PC-3 (cell line): ENCODE measurements around the gene KNL1. TPM values are rescaled to one million over a fixed set of nuclear protein-coding genes. Genes with fewer than 3 reads are reported as not detected.

Experiments used
- ATAC-seq: fragments of 200-7000 bp; cut with Tn5 transposase; 2 replicates; pipeline ENCODE4 v1.9.1; 2020; ENCODE audit warnings: mild to moderate bottlenecking, moderate library complexity
- BruUV-seq: library from RNA; stranded (reverse); fragments of 400-500 nt; replicated peaks from 2 replicates; lab custom pipeline; 2021; lab: Mats Ljungman, UMichigan
- CTCF ChIA-PET: fragments of 300-600 bp; sonication (Branson Sonifier 250); formaldehyde crosslinking; loops from one replicate; lab custom pipeline; 2022; ENCODE audit warnings: antibody characterized with exemption; lab: Charles Lee
- POLR2A ChIA-PET: fragments of 300-600 bp; sonication (Branson Sonifier 250); formaldehyde crosslinking; loops from one replicate; lab custom pipeline; 2022; ENCODE audit warnings: antibody characterized with exemption; ENCODE audit not compliant: unreplicated experiment; lab: Charles Lee
- DNase-seq: peaks from one replicate; pipeline ENCODE4 v3.0.0-alpha.2; 2015
- H2AFZ ChIP-seq: fragments of 300-600 bp; sonication (generic); 2 replicates; pipeline ENCODE4 v1.6.0; 2016; ENCODE audit warnings: antibody characterized with exemption, low read length
- H3F3A ChIP-seq: fragments of 300-600 bp; sonication (generic); one replicate; pipeline ENCODE4 v1.6.0; 2017; ENCODE audit warnings: antibody characterized with exemption, low read length, control low read depth, mild to moderate bottlenecking; ENCODE audit not compliant: unreplicated experiment
- H3K27ac ChIP-seq: fragments of 300-600 bp; sonication (generic); 2 replicates; pipeline ENCODE4 v1.5.1; 2016; ENCODE audit warnings: mild to moderate bottlenecking, low read length
- H3K27me3 ChIP-seq: fragments of 300-600 bp; sonication (generic); 2 replicates; pipeline ENCODE4 v1.6.1; 2016; ENCODE audit warnings: low read length, mixed read lengths
- H3K36me3 ChIP-seq: fragments of 300-600 bp; sonication (generic); 2 replicates; pipeline ENCODE4 v1.6.1; 2016; ENCODE audit warnings: low read depth, mixed run types, low read length, mixed read lengths
- H3K4me1 ChIP-seq: fragments of 300-600 bp; sonication (generic); 2 replicates; pipeline ENCODE4 v1.5.1; 2016; ENCODE audit warnings: low read length; ENCODE audit not compliant: insufficient read depth
- H3K4me2 ChIP-seq: fragments of 300-600 bp; sonication (generic); 2 replicates; pipeline ENCODE4 v1.6.0; 2016; ENCODE audit warnings: low read length
- H3K4me3 ChIP-seq: fragments of 300-600 bp; sonication (generic); 2 replicates; pipeline ENCODE4 v1.5.1; 2016; ENCODE audit warnings: mild to moderate bottlenecking, low read length, mixed read lengths
- H3K79me2 ChIP-seq: fragments of 300-600 bp; sonication (generic); 2 replicates; pipeline ENCODE4 v1.6.1; 2017; ENCODE audit warnings: low read length, mixed read lengths
- H3K9ac ChIP-seq: fragments of 300-600 bp; sonication (generic); 2 replicates; pipeline ENCODE4 v1.6.0; 2016; ENCODE audit warnings: mild to moderate bottlenecking, low read length
- H3K9me2 ChIP-seq: fragments of 300-600 bp; sonication (generic); replicated peaks from 2 replicates; pipeline ENCODE4 v1.6.1; 2016; ENCODE audit warnings: mixed run types, low read length, mixed read lengths
- H3K9me3 ChIP-seq: fragments of 300-600 bp; sonication (generic); 2 replicates; pipeline ENCODE4 v1.6.1; 2016; ENCODE audit warnings: low read length, mixed read lengths
- H4K20me1 ChIP-seq: fragments of 300-600 bp; sonication (generic); 2 replicates; pipeline ENCODE4 v1.6.1; 2016; ENCODE audit warnings: low read length, mixed read lengths
- EZH2 ChIP-seq: fragments of 300-600 bp; sonication (generic); IDR thresholded peaks from one replicate; pipeline ENCODE4 v1.6.1; 2017; ENCODE audit warnings: antibody characterized with exemption, mild to moderate bottlenecking, low read length; ENCODE audit not compliant: unreplicated experiment
- EZH2phosphoT487 ChIP-seq: fragments of 300-600 bp; sonication (generic); IDR thresholded peaks from 2 replicates; pipeline ENCODE4 v1.6.1; 2018; ENCODE audit warnings: mild to moderate bottlenecking, antibody characterized with exemption, low read length, borderline replicate concordance
- intact Hi-C: fragments of 100-400 bp; cut with micrococcal nuclease; formaldehyde crosslinking; loops from 2 replicates; pipeline ENCODE4 v1.9.0; 2023
- total RNA-seq: library from RNA; depleted of rRNA; stranded (reverse); fragments of >200 nt; gene quantifications from 2 replicates; pipeline ENCODE4 v1.2.3, GENCODE V29; 2014
- TF ChIP-seq, protein P1 (sequence below): fragments of 300-600 bp; sonication (generic); conservative IDR thresholded peaks from 2 replicates; pipeline ENCODE4 v1.5.1; 2017; ENCODE audit warnings: antibody characterized with exemption, low read depth, mild to moderate bottlenecking, low read length

Gene KNL1
- total RNA-seq, 1 experiment from 2014 or later = 33.8 TPM

DNA sequence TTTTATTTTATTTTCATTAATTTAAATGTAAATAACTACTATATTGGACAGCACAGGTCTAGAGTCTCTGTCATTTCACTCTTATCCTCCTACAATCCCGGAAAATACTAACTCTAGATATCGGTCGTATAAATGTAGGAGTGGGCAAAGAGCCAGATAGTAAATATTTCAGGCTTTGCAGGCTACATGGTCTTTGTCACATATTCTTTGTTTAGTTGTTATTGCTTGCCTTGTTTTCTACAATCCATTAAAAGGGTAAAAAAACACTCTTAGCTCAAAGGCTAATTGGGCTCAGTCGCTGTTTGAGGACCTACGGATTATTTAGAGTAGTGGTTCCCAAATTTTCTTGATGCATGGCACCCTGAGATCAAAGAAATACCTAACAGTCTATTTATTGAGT, 1.7 kb downstream of the KNL1 start:
- Histone ChIP-seq H3K27me3 (no peaks in the 10 kb centered on the region), H3K36me3 (no peaks in the 10 kb centered on the region), H3F3A (no peaks in the 10 kb centered on the region), H2AFZ (no peak overlapping the region; the same call in 1 of the 2 replicates), H3K4me1 (peaks cover 13% of the 10 kb centered on the region; the same call in 1 of the 2 replicates), H3K9ac (no peak overlapping the region), H4K20me1 (no peaks in the 10 kb centered on the region), H3K9me3 (no peaks in the 10 kb centered on the region), H3K9me2 (no peaks in the 10 kb centered on the region), H3K27ac (no peak overlapping the region), H3K79me2 (peaks cover 67% of the 10 kb centered on the region), H3K4me3 (peak overlapping the region; percentile 98), H3K4me2 (peak overlapping the region; percentile 87)
- intact Hi-C loops = loop anchor here (2.0 to 10.0 kb wide), 3 partner anchors 83 to 299 kb away; partner anchors contain the start of genes RAD51 and VPS18
- ChIA-PET POLR2A (no interaction called here), CTCF (no interaction called here)
- DNase-seq (peak; percentile 40), ATAC-seq (no peak)
- no TSS peak for BruUV-seq
- TF ChIP-seq EZH2 = no peak
- TF ChIP-seq, protein P1, sequence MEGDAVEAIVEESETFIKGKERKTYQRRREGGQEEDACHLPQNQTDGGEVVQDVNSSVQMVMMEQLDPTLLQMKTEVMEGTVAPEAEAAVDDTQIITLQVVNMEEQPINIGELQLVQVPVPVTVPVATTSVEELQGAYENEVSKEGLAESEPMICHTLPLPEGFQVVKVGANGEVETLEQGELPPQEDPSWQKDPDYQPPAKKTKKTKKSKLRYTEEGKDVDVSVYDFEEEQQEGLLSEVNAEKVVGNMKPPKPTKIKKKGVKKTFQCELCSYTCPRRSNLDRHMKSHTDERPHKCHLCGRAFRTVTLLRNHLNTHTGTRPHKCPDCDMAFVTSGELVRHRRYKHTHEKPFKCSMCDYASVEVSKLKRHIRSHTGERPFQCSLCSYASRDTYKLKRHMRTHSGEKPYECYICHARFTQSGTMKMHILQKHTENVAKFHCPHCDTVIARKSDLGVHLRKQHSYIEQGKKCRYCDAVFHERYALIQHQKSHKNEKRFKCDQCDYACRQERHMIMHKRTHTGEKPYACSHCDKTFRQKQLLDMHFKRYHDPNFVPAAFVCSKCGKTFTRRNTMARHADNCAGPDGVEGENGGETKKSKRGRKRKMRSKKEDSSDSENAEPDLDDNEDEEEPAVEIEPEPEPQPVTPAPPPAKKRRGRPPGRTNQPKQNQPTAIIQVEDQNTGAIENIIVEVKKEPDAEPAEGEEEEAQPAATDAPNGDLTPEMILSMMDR = no peak

DNA sequence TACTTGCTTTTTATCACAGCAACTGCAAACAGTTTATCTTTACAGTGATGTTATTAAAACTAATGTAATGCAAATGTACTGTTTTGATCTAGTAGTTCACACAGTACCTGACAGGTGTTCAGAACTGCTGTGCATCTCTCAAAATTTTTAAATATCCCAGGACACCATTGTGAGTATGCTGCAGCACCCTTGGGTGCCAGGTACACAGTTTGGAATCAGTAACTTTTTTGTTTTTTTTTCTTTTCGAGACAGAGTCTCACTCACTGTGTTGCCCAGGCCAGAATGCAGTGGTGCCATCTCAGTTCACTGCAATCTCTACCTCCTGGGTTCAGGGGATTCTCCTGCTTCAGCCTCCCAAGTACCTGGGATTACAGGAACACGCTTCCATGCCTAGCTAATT, 3.0 kb downstream of the KNL1 start:
- Histone ChIP-seq H3K27ac (no peak overlapping the region), H3K4me3 (no peak overlapping the region), H3K4me1 (peaks cover 13% of the 10 kb centered on the region; the same call in 1 of the 2 replicates), H3K4me2 (no peak overlapping the region), H2AFZ (no peak overlapping the region), H4K20me1 (no peaks in the 10 kb centered on the region), H3K79me2 (peaks cover 74% of the 10 kb centered on the region), H3K9ac (no peak overlapping the region), H3K9me3 (no peaks in the 10 kb centered on the region), H3K9me2 (no peaks in the 10 kb centered on the region), H3K36me3 (no peaks in the 10 kb centered on the region), H3F3A (no peaks in the 10 kb centered on the region), H3K27me3 (no peaks in the 10 kb centered on the region)
- BruUV-seq = no TSS peak
- DNase-seq (no peak), ATAC-seq (no peak)
- POLR2A ChIA-PET = no interaction called here
- CTCF ChIA-PET = no interaction called here
- TF ChIP-seq, protein P1 = no peak
- TF ChIP-seq EZH2 = no peak
- TF ChIP-seq EZH2phosphoT487 = no peak
- intact Hi-C loops = loop anchor here (10.0 kb wide), 1 partner anchor 298 kb away; the partner anchor contains the start of gene VPS18

DNA sequence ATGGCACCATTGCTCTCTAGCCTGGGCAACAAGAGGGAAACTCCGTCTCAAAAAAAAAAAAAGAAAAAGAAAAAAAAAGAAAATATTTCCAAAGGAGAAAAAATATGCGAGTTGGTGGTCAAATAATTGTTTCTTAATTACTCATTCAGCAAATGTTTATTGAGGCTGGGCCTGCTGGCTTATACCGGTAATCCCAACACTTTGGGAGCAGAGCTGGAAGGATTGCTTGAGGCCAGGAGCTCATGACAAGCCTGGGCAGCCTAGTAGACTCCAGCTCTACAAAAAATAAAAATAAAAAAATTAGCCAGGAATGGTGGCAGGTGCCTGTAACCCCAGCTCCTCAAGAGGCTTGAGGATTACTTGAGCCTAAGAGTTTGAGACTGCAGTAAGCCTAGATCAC, 4.1 kb downstream of the KNL1 start:
- H3K9ac ChIP-seq = no peak overlapping the region
- no peak overlapping the region for H3K27ac ChIP-seq
- ChIA-PET CTCF (interaction anchor here (0.6 to 0.7 kb wide), 2 partner anchors 32 to 425 kb away, joined by 3 read pairs; no protein-coding TSS in a partner anchor), POLR2A (interaction anchor here (0.6 to 1.2 kb wide), 2 partner anchors 9 to 58 kb away, joined by 5 to 36 read pairs; no protein-coding TSS in a partner anchor)
- BruUV-seq = no TSS peak
- H4K20me1 ChIP-seq = no peaks in the 10 kb centered on the region
- ATAC-seq = peak; percentile 30
- H3K27me3 ChIP-seq = no peaks in the 10 kb centered on the region
- H3K4me3 ChIP-seq = no peak overlapping the region
- DNase-seq = peak; percentile 74
- peak overlapping the region; percentile 20; the same call in 1 of the 2 replicates for H3K4me2 ChIP-seq
- H3K4me1 ChIP-seq = peaks cover 13% of the 10 kb centered on the region; the same call in 1 of the 2 replicates
- peaks cover 74% of the 10 kb centered on the region for H3K79me2 ChIP-seq
- no peaks in the 10 kb centered on the region for H3F3A ChIP-seq
- H3K9me3 ChIP-seq = no peaks in the 10 kb centered on the region
- no peak overlapping the region for H2AFZ ChIP-seq
- H3K9me2 ChIP-seq = no peaks in the 10 kb centered on the region
- no peaks in the 10 kb centered on the region for H3K36me3 ChIP-seq
- TF ChIP-seq, protein P1 = no peak
- TF ChIP-seq EZH2phosphoT487 (no peak), EZH2 (no peak)
- intact Hi-C loops = loop anchor here (10.0 kb wide), 1 partner anchor 297 kb away; the partner anchor contains the start of gene VPS18
